WTC11 (cell line): ENCODE measurements around the gene WNT8A. TPM values are rescaled to one million over a fixed set of nuclear protein-coding genes. Genes with fewer than 3 reads are reported as not detected.

ENCODE experiments used
- ATAC-seq: fragments of 200-7000 bp; cut with Tn5 transposase; 2 replicates; pipeline ENCODE4 v1.10.0; 2021; ENCODE audit warnings: mild to moderate bottlenecking, moderate library complexity
- CTCF ChIA-PET: fragments of 300-600 bp; sonication (Branson Sonifier 250); formaldehyde crosslinking; loops from one replicate; lab custom pipeline; 2021; ENCODE audit warnings: antibody characterized with exemption; lab: Charles Lee
- POLR2A ChIA-PET: fragments of 350-600 bp; sonication (Branson Sonifier 250); formaldehyde crosslinking; loops from one replicate; lab custom pipeline; 2021; ENCODE audit warnings: antibody characterized with exemption; lab: Charles Lee
- DNase-seq: peaks from one replicate; pipeline ENCODE4 v3.0.0; 2021; ENCODE audit warnings: low spot score
- H3K27ac Mint-ChIP-seq: 2 replicates; pipeline ENCODE4 v1.8.0; 2021; ENCODE audit warnings: mixed read lengths
- H3K27me3 Mint-ChIP-seq: 2 replicates; pipeline ENCODE4 v1.8.0; 2021; ENCODE audit warnings: low read depth, mild to moderate bottlenecking, moderate library complexity, mixed read lengths
- H3K36me3 Mint-ChIP-seq: 2 replicates; pipeline ENCODE4 v1.8.0; 2021; ENCODE audit warnings: mixed read lengths
- H3K4me1 Mint-ChIP-seq: 2 replicates; pipeline ENCODE4 v1.8.0; 2022; ENCODE audit warnings: mixed read lengths
- H3K4me3 Mint-ChIP-seq: 2 replicates; pipeline ENCODE4 v1.8.0; 2021; ENCODE audit warnings: mild to moderate bottlenecking, moderate library complexity, mixed read lengths
- H3K9me3 Mint-ChIP-seq: 2 replicates; pipeline ENCODE4 v1.8.0; 2021; ENCODE audit warnings: mixed read lengths
- CBFB ChIP-seq: sonication (generic); formaldehyde crosslinking; IDR thresholded peaks from 2 replicates; pipeline ENCODE4 v1.8.1; 2022; ENCODE audit warnings: mild to moderate bottlenecking, low read depth, missing genetic modification reagents
- ETV6 ChIP-seq: sonication (generic); formaldehyde crosslinking; IDR thresholded peaks from 2 replicates; pipeline ENCODE4 v1.8.1; 2022; ENCODE audit warnings: mild to moderate bottlenecking, missing genetic modification reagents
- FOXP1 ChIP-seq: sonication (generic); formaldehyde crosslinking; IDR thresholded peaks from 2 replicates; pipeline ENCODE4 v1.8.0; 2022; ENCODE audit warnings: missing genetic modification reagents, mild to moderate bottlenecking, moderate library complexity, borderline replicate concordance
- NFYB ChIP-seq: sonication (generic); formaldehyde crosslinking; conservative IDR thresholded peaks from 2 replicates; pipeline ENCODE4 v1.8.0; 2022; ENCODE audit warnings: low read depth, missing genetic modification reagents
- PRRX2 ChIP-seq: fragments of 250-450 bp; sonication (Bioruptor Pico); IDR thresholded peaks from 2 replicates; pipeline ENCODE4 v1.8.0; 2021; ENCODE audit warnings: mild to moderate bottlenecking
- total RNA-seq: library from RNA; stranded (reverse); gene quantifications from 3 replicates; pipeline ENCODE4 v1.2.3, GENCODE V29; 2021
- TF ChIP-seq, protein P1 (sequence below): fragments of 200-600 bp; IDR thresholded peaks from 2 replicates; pipeline ENCODE4 v1.8.0; 2022; ENCODE audit warnings: antibody characterized with exemption
- TF ChIP-seq, protein P2 (sequence below): sonication (generic); formaldehyde crosslinking; IDR thresholded peaks from 2 replicates; pipeline ENCODE4 v1.8.1; 2023; ENCODE audit warnings: mild to moderate bottlenecking, moderate library complexity, missing genetic modification reagents
- TF ChIP-seq, protein P3 (sequence below): sonication (generic); formaldehyde crosslinking; IDR thresholded peaks from 2 replicates; pipeline ENCODE4 v1.8.1; 2022; ENCODE audit warnings: low read depth, missing genetic modification reagents, borderline replicate concordance
- TF ChIP-seq, protein P4 (sequence below): sonication (generic); formaldehyde crosslinking; IDR thresholded peaks from 2 replicates; pipeline ENCODE4 v1.8.0; 2023; ENCODE audit warnings: missing genetic modification reagents
- TF ChIP-seq, protein P5 (sequence below): sonication (generic); formaldehyde crosslinking; conservative IDR thresholded peaks from 2 replicates; pipeline ENCODE4 v1.8.1; 2023; ENCODE audit warnings: mild to moderate bottlenecking, low read depth, missing genetic modification reagents, moderate library complexity
- TF ChIP-seq, protein P6 (sequence below): sonication (generic); formaldehyde crosslinking; IDR thresholded peaks from 2 replicates; pipeline ENCODE4 v1.8.1; 2023; ENCODE audit warnings: mild to moderate bottlenecking, missing genetic modification reagents
- TF ChIP-seq, protein P7 (sequence below): sonication (generic); formaldehyde crosslinking; IDR thresholded peaks from 2 replicates; pipeline ENCODE4 v1.8.1; 2023; ENCODE audit warnings: mild to moderate bottlenecking, missing genetic modification reagents
- TF ChIP-seq, protein P8 (sequence below): fragments of 250-450 bp; sonication (Bioruptor Pico); IDR thresholded peaks from 2 replicates; pipeline ENCODE4 v1.9.0; 2021; ENCODE audit warnings: mild to moderate bottlenecking

Gene WNT8A
- total RNA-seq, 1 experiment from 2014 or later, result not detected

DNA sequence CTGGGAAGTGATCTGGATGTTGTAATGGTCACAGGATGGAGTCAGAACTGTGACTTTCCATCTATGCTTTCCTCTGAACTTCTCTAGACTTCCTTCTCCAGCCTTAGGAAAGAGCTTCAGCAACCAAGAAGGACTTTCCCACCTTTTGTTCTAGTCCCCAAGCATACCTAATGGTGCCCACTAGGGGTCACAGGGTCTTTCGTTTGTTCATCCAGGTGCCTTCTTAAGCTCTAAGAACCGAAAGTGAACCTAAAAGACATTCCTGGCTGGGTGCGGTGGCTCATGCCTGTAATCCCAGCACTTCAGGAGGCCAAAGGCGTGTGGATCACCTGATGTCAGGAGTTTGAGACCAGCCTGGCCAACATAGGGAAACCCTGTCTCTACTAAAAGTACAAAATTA lies 1.8 kb upstream of the WNT8A start:
- Mint-ChIP-seq H3K4me1 (peaks cover 31% of the 10 kb centered on the region), H3K4me3 (no peak overlapping the region), H3K9me3 (no peaks in the 10 kb centered on the region), H3K27me3 (peaks cover 59% of the 10 kb centered on the region), H3K36me3 (no peaks in the 10 kb centered on the region)
- POLR2A ChIA-PET, result no interaction called here
- CTCF ChIA-PET, result interaction anchor here (0.6 to 5.9 kb wide), 32 partner anchors 8 to 334 kb away, joined by 3 to 85 read pairs (median 4); partner anchors contain the start of gene NME5
- no peak for TF ChIP-seq ETV6 (CRISPR knock-in tag)
- TF ChIP-seq, protein P1, sequence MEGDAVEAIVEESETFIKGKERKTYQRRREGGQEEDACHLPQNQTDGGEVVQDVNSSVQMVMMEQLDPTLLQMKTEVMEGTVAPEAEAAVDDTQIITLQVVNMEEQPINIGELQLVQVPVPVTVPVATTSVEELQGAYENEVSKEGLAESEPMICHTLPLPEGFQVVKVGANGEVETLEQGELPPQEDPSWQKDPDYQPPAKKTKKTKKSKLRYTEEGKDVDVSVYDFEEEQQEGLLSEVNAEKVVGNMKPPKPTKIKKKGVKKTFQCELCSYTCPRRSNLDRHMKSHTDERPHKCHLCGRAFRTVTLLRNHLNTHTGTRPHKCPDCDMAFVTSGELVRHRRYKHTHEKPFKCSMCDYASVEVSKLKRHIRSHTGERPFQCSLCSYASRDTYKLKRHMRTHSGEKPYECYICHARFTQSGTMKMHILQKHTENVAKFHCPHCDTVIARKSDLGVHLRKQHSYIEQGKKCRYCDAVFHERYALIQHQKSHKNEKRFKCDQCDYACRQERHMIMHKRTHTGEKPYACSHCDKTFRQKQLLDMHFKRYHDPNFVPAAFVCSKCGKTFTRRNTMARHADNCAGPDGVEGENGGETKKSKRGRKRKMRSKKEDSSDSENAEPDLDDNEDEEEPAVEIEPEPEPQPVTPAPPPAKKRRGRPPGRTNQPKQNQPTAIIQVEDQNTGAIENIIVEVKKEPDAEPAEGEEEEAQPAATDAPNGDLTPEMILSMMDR, result 0 out of 2 replicates have a peak, but pooled peaks have one; percentile 11
- TF ChIP-seq, all 79 proteins: peak for 1
- no peak overlapping the region for H3K27ac Mint-ChIP-seq
- ATAC-seq (peak; percentile 63), DNase-seq (peak; percentile 30)

DNA sequence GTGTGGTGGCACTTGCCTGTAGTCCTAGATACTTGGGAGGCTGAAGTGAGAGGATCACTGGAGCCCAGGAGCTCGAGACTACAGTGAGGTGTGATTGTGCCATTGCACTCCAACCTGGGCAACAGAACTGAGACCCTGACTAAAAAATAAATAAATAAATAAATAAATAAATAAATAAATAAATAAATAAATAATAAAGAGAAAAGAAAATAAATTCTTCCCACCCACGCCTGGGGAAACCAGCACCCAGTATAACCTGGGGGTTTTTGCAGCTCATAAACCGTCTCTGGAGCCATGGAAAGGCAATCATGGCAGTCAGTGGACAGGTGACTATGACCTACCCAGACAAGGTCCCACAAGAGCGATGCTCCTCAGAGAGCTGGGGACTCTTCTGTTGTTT lies 7.9 kb downstream of the WNT8A start:
- CTCF ChIA-PET, result interaction anchor here (0.8 to 3.3 kb wide), 5 partner anchors 9 to 55 kb away, joined by 3 to 20 read pairs (median 5); no protein-coding TSS in a partner anchor
- TF ChIP-seq, protein P2, sequence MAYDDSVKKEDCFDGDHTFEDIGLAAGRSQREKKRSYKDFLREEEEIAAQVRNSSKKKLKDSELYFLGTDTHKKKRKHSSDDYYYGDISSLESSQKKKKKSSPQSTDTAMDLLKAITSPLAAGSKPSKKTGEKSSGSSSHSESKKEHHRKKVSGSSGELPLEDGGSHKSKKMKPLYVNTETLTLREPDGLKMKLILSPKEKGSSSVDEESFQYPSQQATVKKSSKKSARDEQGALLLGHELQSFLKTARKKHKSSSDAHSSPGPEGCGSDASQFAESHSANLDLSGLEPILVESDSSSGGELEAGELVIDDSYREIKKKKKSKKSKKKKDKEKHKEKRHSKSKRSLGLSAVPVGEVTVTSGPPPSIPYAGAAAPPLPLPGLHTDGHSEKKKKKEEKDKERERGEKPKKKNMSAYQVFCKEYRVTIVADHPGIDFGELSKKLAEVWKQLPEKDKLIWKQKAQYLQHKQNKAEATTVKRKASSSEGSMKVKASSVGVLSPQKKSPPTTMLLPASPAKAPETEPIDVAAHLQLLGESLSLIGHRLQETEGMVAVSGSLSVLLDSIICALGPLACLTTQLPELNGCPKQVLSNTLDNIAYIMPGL (CRISPR knock-in tag), result no peak
- TF ChIP-seq, protein P3, sequence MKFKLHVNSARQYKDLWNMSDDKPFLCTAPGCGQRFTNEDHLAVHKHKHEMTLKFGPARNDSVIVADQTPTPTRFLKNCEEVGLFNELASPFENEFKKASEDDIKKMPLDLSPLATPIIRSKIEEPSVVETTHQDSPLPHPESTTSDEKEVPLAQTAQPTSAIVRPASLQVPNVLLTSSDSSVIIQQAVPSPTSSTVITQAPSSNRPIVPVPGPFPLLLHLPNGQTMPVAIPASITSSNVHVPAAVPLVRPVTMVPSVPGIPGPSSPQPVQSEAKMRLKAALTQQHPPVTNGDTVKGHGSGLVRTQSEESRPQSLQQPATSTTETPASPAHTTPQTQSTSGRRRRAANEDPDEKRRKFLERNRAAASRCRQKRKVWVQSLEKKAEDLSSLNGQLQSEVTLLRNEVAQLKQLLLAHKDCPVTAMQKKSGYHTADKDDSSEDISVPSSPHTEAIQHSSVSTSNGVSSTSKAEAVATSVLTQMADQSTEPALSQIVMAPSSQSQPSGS (CRISPR knock-in tag), result no peak
- TF ChIP-seq FOXP1 (no peak), NFYB (CRISPR knock-in tag) (no peak), CBFB (no peak), PRRX2 (CRISPR knock-in tag) (no peak)
- TF ChIP-seq, protein P4, sequence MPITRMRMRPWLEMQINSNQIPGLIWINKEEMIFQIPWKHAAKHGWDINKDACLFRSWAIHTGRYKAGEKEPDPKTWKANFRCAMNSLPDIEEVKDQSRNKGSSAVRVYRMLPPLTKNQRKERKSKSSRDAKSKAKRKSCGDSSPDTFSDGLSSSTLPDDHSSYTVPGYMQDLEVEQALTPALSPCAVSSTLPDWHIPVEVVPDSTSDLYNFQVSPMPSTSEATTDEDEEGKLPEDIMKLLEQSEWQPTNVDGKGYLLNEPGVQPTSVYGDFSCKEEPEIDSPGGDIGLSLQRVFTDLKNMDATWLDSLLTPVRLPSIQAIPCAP (CRISPR knock-in tag), result no peak
- TF ChIP-seq, protein P5, sequence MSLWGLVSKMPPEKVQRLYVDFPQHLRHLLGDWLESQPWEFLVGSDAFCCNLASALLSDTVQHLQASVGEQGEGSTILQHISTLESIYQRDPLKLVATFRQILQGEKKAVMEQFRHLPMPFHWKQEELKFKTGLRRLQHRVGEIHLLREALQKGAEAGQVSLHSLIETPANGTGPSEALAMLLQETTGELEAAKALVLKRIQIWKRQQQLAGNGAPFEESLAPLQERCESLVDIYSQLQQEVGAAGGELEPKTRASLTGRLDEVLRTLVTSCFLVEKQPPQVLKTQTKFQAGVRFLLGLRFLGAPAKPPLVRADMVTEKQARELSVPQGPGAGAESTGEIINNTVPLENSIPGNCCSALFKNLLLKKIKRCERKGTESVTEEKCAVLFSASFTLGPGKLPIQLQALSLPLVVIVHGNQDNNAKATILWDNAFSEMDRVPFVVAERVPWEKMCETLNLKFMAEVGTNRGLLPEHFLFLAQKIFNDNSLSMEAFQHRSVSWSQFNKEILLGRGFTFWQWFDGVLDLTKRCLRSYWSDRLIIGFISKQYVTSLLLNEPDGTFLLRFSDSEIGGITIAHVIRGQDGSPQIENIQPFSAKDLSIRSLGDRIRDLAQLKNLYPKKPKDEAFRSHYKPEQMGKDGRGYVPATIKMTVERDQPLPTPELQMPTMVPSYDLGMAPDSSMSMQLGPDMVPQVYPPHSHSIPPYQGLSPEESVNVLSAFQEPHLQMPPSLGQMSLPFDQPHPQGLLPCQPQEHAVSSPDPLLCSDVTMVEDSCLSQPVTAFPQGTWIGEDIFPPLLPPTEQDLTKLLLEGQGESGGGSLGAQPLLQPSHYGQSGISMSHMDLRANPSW (CRISPR knock-in tag), result no peak
- TF ChIP-seq, protein P6, sequence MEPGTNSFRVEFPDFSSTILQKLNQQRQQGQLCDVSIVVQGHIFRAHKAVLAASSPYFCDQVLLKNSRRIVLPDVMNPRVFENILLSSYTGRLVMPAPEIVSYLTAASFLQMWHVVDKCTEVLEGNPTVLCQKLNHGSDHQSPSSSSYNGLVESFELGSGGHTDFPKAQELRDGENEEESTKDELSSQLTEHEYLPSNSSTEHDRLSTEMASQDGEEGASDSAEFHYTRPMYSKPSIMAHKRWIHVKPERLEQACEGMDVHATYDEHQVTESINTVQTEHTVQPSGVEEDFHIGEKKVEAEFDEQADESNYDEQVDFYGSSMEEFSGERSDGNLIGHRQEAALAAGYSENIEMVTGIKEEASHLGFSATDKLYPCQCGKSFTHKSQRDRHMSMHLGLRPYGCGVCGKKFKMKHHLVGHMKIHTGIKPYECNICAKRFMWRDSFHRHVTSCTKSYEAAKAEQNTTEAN (CRISPR knock-in tag), result no peak
- TF ChIP-seq, protein P7, sequence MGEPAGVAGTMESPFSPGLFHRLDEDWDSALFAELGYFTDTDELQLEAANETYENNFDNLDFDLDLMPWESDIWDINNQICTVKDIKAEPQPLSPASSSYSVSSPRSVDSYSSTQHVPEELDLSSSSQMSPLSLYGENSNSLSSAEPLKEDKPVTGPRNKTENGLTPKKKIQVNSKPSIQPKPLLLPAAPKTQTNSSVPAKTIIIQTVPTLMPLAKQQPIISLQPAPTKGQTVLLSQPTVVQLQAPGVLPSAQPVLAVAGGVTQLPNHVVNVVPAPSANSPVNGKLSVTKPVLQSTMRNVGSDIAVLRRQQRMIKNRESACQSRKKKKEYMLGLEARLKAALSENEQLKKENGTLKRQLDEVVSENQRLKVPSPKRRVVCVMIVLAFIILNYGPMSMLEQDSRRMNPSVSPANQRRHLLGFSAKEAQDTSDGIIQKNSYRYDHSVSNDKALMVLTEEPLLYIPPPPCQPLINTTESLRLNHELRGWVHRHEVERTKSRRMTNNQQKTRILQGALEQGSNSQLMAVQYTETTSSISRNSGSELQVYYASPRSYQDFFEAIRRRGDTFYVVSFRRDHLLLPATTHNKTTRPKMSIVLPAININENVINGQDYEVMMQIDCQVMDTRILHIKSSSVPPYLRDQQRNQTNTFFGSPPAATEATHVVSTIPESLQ (CRISPR knock-in tag), result no peak
- TF ChIP-seq, protein P8, sequence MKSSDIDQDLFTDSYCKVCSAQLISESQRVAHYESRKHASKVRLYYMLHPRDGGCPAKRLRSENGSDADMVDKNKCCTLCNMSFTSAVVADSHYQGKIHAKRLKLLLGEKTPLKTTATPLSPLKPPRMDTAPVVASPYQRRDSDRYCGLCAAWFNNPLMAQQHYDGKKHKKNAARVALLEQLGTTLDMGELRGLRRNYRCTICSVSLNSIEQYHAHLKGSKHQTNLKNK (CRISPR knock-in tag), result no peak
- TF ChIP-seq, all 79 proteins: peak for 0
- no peak for DNase-seq
- H3K9me3 Mint-ChIP-seq, result no peaks in the 10 kb centered on the region
- ATAC-seq, result no peak
- no peak overlapping the region for H3K4me3 Mint-ChIP-seq
- H3K27ac Mint-ChIP-seq, result no peak overlapping the region
- H3K36me3 Mint-ChIP-seq, result no peaks in the 10 kb centered on the region
- peaks cover 99% of the 10 kb centered on the region for H3K27me3 Mint-ChIP-seq
- peaks cover 62% of the 10 kb centered on the region for H3K4me1 Mint-ChIP-seq
- POLR2A ChIA-PET, result no interaction called here
